HG02623 (cell line): Measurements from ENCODE around the gene HLA-DRB1.
"Not testable (repeated sequence)": the region's sequence is repeated elsewhere in the genome, so short reads cannot be mapped to it uniquely, and the experiment has no call there.

ENCODE experiments used
- ATAC-seq: cut with Tn5 transposase; IDR thresholded peaks from one replicate; pipeline ENCODE4 v1.9.1; 2021; ENCODE audit warnings: moderate library complexity; ENCODE audit not compliant: unreplicated experiment

The HLA-DRB1 gene

GRCh38 chr6:32609731-32610640 is 20.3 kb upstream of the HLA-DRB1 start:
- ATAC-seq = peak; percentile 88

DNA sequence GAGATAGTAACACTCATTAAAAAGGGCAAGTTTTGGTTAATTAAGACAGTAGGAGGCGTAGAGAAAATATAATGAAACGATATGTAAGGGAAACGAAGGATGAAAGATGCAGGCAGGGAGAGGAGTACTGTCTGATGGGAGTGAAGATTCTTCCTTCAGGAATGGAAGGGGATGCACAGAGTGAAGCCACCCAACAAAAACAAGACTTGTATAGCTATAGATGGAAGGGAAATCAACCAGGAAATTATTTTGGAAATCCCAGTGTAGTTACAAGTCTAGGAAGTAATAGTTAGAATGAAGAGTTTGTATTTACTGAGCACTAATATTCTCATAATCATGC is 19.7 kb upstream of the HLA-DRB1 start:
- ATAC-seq = no peak

- no peak for ATAC-seq
Measured at GRCh38 chr6:32608362-32608761, 18.7 kb upstream of the HLA-DRB1 start.

GRCh38 chr6:32607988-32608298 is 18.3 kb upstream of the HLA-DRB1 start:
- no peak for ATAC-seq

- ATAC-seq = no peak
Measured at GRCh38 chr6:32607263-32607987, 17.8 kb upstream of the HLA-DRB1 start.

DNA sequence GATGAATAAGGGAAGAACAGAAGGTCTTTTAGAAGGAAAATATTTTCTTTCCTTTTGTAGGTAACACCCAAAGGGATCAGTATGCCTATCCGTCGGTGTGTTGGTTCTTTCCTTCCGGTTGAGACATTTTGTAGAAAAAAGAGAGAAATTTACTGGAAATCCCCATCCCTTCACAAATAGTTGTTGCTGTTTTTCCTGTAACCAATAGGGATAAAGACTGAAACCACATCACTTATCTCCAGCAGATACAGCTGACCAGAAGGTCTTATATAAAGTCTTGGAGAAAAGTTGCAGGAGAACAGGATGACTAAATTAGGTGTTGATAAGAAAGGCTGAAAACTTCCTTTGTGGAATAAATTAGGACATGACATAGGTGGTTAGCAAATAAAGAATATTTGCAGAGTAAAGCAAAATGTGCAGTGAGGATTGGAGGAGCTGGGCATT is 14.8 kb upstream of the HLA-DRB1 start:
- no peak for ATAC-seq

DNA sequence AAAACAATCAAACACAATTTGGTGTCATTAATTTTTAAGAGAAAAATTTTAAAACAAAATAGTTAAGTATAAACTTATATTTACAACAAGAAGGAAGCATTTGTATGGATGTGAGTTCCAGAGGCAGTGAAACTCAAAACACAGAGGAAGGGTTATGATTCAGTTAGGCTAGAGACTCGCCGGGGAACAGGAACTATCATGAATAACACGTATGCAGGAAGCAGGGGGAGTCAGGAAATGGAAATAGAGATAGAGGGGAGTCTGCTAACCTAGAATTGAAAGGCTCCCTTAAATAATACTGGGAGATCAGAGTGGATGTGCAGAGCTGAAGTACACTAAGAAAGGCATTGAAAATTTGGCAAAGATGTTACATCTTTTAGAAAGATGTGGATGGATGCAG is 14.2 kb upstream of the HLA-DRB1 start:
- ATAC-seq = no peak

DNA sequence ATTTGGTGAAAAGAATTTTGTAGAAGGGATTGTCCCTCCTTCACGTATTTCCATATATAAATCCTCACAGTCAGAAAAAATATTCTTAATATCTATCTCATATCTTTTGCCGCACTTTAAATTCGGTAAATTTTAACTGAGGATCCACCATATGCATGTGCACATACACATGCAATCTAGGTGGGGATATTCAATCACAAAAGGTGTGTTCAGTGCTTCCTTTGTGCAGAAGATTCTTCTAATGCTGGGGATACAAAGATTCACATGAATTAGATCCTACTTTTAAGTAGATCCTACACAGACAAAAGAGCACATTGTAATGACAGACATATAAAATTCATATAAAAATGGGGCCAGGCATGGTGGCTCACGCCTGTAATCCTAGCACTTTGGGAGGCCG is 13.6 kb upstream of the HLA-DRB1 start:
- no peak for ATAC-seq

DNA sequence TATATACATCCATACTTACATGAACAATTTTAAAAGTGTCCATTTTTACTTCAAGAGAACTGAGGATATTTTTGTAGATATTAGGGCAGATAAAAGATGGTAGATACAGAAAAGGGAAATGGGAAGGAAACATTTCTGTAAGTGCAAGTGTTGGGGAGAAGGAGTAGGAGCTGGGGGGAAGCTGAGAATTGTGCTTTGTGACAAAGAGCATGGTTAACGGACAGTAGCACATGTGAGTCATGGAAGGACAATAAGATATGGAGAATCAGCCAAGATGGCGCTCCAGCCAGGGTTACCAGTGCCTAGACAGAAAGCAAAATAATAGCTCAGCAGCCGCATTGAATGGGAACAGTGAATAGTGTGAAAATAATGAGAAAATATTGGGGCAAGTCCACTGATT is 12.7 kb upstream of the HLA-DRB1 start:
- no peak for ATAC-seq

DNA sequence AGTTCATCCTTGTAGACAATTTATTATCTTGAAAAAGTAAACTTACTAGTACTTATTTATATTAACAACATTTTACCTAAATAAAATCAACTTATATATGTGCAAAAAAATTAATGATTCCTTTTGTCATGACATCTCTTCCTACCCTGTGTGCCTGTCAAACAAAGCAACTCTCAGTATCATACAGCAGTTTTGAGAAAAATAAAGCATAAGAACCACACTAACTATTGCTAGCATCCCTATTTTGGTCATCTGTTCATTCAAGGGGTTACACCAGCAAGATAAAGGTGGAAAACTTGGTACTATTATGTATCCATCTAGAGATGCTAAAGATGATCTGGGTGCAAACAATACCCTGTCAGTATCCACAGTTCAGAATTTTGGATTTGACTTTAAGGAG is 7.4 kb upstream of the HLA-DRB1 start:
- no peak for ATAC-seq

DNA sequence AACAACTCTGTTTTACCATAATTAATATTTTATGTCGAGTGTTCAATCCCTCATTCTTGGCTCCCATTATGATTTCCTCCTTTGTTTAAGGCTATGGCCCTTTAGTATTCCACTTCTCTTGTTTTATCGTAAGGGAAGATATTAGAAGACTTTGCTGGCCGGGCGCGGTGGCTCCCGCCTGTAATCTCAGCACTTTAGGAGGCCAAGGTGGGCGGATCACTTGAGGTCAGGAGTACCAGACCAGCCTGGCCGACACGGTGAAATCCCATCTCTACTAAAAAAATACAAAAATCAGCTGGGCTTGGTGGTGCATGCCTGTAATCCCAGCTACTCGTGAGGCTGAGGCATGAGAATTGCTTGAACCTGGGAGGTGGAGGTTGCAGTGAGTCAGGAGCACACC is 1.1 kb upstream of the HLA-DRB1 start:
- not testable (repeated sequence) for ATAC-seq

GRCh38 chr6:32588156-32588555 is 1.5 kb downstream of the HLA-DRB1 start:
- ATAC-seq = no peak

DNA sequence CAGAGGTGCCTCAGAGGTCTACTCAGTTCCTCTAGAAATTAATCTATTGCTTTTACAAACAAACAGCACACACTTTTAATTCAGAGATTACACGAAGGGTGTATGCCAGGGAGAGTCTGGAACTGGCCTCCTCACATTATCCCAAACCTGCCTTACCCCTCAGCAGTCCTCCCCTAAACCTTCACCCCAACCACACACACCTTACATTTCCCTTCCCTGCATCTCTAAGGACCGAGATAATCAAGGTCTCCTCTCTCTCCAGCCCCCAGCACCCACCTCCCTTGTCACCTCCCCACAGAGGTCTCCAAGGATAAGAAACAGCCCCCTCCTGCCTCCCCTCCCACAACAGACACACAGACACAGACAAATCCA is 6.1 kb downstream of the HLA-DRB1 start:
- ATAC-seq = no peak

DNA sequence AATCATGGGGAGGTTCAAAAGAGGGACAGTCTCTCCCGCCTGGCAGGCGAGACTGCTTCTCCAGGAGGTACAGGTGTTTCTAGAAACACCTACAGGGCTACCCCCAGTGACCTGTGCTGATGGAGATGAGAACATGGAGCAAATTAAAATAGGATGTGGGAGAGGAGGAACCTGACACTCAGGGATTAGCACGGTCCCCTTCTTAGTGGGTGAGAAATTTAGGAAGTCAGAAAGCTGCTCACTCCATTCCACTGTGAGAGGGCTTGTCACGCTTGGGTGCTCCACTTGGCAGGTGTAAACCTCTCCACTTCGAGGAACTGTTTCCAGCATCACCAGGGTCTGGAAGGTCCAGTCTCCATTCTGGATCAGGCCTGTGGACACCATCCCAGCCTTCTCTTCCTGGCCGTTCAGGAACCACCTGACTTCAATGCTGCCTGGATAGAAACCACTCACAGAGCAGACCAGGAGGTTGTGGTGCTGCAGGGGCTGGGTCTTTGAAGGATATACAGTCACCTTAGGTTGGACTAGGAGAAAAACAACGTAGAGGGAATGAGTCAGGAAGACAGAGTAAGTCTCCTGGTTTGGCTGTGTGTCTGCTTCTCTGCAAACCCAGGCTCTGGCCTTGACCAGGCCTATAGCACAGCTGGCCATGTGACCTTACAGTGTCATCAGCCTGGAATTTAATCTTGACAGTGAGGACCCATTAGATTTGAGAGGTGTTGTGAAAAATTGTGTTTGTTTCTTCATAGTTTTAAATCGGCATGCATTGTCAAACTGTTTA is 8.1 kb downstream of the HLA-DRB1 start:
- no peak for ATAC-seq

- ATAC-seq = no peak
Measured at GRCh38 chr6:32580593-32580992, 9.1 kb downstream of the HLA-DRB1 start.

DNA sequence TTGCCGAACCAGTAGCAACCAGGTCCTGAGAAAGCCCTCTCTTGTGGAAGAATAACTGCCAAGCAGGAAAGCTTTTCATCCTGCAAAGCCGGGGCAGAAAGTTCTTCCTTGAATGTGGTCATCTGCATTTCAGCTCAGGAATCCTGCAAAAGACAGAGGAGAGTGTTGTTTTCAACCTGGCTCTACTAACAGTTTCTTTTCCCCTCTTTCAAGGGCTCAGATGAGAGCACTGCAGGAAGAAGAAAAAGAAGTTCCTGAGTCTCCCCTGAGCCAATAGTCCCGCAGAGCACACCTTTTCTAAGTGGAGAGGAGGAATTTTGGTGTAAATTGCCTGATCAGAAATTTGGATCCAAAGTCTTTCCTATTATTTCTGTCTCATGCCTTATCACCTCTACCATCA is 10.7 kb downstream of the HLA-DRB1 start:
- no peak for ATAC-seq

DNA sequence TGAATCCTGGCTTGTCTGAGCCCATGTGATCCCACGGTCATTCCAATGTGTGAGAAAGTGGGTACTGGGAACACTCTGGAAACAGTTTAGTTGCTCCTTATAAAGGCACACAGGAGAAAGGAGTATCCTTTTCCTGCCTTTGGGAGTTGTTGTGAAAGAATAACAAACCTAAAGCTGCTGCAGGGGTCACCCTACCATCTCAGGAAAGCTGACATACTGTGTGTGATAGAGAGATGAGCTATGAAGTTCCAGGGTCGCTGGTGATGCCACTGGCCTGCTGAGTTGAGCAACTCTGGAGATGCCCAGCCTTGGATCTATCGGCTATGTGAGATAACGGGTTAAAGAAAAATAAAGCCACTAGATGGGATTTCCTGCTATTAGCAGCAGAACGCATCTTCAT is 12.2 kb downstream of the HLA-DRB1 start:
- not testable (repeated sequence) for ATAC-seq

- ATAC-seq = no peak
Measured at GRCh38 chr6:32576250-32576649, 13.4 kb downstream of the HLA-DRB1 start.

GRCh38 chr6:32570363-32570905 is 19.2 kb downstream of the HLA-DRB1 start:
- ATAC-seq = no peak

GRCh38 chr6:32568561-32568960 is 21.1 kb downstream of the HLA-DRB1 start:
- ATAC-seq = no peak

DNA sequence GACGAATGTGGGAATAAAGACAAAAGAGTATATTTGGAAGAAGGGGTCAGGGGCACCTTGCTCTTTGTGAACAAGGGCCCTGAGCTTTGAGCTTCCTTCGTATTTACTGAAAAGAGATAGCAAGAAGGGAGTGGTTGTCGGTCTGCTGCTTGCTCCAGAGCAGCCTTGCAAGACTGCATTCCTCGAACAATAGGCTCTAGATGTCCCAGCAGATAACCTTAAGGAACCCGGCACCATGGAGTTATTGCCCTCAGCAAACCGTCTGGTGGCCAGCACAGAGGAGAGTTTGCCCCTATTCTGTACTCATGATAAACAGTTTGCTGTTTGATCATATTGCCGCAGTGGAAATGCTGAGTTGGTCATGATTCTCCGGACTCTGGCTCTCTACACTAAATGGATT is 22.7 kb downstream of the HLA-DRB1 start:
- no peak for ATAC-seq
